GM23338 (cell line): ENCODE measurements around the gene GZF1. TPM values are rescaled to one million over a fixed set of nuclear protein-coding genes. Genes with fewer than 3 reads are reported as not detected.

Experiments used
- ATAC-seq: fragments of 200-7000 bp; cut with Tn5 transposase; 3 replicates; pipeline ENCODE4 v1.9.1; 2020
- DNase-seq: peaks from one replicate; pipeline ENCODE4 v3.0.0-alpha.2; 2015; ENCODE audit warnings: low spot score
- H2AFZ ChIP-seq: fragments of 200-600 bp; sonication (generic); 2 replicates; pipeline ENCODE4 v1.8.0; 2016; ENCODE audit warnings: antibody characterized with exemption, mild to moderate bottlenecking, moderate library complexity
- H3F3A ChIP-seq: fragments of 200-600 bp; sonication (generic); replicated peaks from 2 replicates; pipeline ENCODE4 v1.8.0; 2017; ENCODE audit warnings: antibody characterized with exemption, mixed run types, low read depth
- H3K27ac ChIP-seq: fragments of 200-600 bp; sonication (generic); 2 replicates; pipeline ENCODE4 v1.6.1; 2016; ENCODE audit warnings: low read depth
- H3K27me3 ChIP-seq: fragments of 200-600 bp; sonication (generic); 2 replicates; pipeline ENCODE4 v1.8.0; 2016; ENCODE audit warnings: mild to moderate bottlenecking, mixed run types, moderate library complexity; ENCODE audit not compliant: insufficient read depth
- H3K36me3 ChIP-seq: fragments of 200-600 bp; sonication (generic); 2 replicates; pipeline ENCODE4 v1.8.0; 2016; ENCODE audit warnings: mild to moderate bottlenecking; ENCODE audit not compliant: insufficient read depth
- H3K4me1 ChIP-seq: fragments of 200-600 bp; sonication (generic); 2 replicates; pipeline ENCODE4 v1.8.0; 2016; ENCODE audit warnings: mild to moderate bottlenecking, moderate library complexity; ENCODE audit not compliant: insufficient read depth
- H3K4me2 ChIP-seq: fragments of 200-600 bp; sonication (generic); 2 replicates; pipeline ENCODE4 v1.7.1; 2017; ENCODE audit warnings: mixed run types
- H3K4me3 ChIP-seq: fragments of 200-600 bp; sonication (generic); 2 replicates; pipeline ENCODE4 v1.6.1; 2016; ENCODE audit warnings: mixed run types
- H3K79me2 ChIP-seq: fragments of 200-600 bp; sonication (generic); replicated peaks from 2 replicates; pipeline ENCODE4 v1.8.0; 2017; ENCODE audit warnings: mild to moderate bottlenecking; ENCODE audit not compliant: insufficient read depth
- H3K9me2 ChIP-seq: fragments of 200-600 bp; sonication (generic); 2 replicates; pipeline ENCODE4 v1.8.0; 2017; ENCODE audit not compliant: insufficient read depth
- H4K20me1 ChIP-seq: fragments of 200-600 bp; sonication (generic); replicated peaks from 2 replicates; pipeline ENCODE4 v1.8.0; 2017; ENCODE audit warnings: mild to moderate bottlenecking; ENCODE audit not compliant: insufficient read depth
- H3K27ac Mint-ChIP-seq: 2 replicates; pipeline ENCODE4 v1.8.0; 2020; ENCODE audit warnings: inconsistent platforms, mild to moderate bottlenecking, moderate library complexity, mixed read lengths
- H3K27me3 Mint-ChIP-seq: 3 replicates; pipeline ENCODE4 v1.8.0; 2022; ENCODE audit warnings: low read depth, mild to moderate bottlenecking, moderate library complexity, mixed read lengths, inconsistent platforms; ENCODE audit not compliant: insufficient read depth, poor library complexity
- H3K36me3 Mint-ChIP-seq: 3 replicates; pipeline ENCODE4 v1.8.0; 2021; ENCODE audit warnings: low read depth, mild to moderate bottlenecking, inconsistent platforms, moderate library complexity, mixed read lengths
- H3K4me1 Mint-ChIP-seq: 3 replicates; pipeline ENCODE4 v1.8.0; 2020; ENCODE audit warnings: mild to moderate bottlenecking, inconsistent platforms, mixed read lengths
- H3K4me3 Mint-ChIP-seq: 3 replicates; pipeline ENCODE4 v1.8.0; 2021; ENCODE audit warnings: moderate library complexity, mild to moderate bottlenecking, inconsistent platforms, mixed read lengths
- H3K9me3 Mint-ChIP-seq: 3 replicates; pipeline ENCODE4 v1.8.0; 2020; ENCODE audit warnings: moderate library complexity, mild to moderate bottlenecking, inconsistent platforms, mixed read lengths
- CTCF ChIP-seq, 2 experiments: fragments of 200-600 bp in 1 of 2; sonication (generic) in 1 of 2; conservative IDR thresholded peaks; 2 replicates each; pipeline versions ENCODE4 v1.5.1 to v1.6.1; 2016 to 2017; ENCODE audit warnings: antibody characterized with exemption in 2 of 2, low read depth in 2 of 2, mild to moderate bottlenecking in 2 of 2, moderate library complexity in 1 of 2
- JUNB ChIP-seq: IDR thresholded peaks from one replicate; pipeline ENCODE4 v1.6.1; 2016; ENCODE audit warnings: antibody characterized with exemption; ENCODE audit not compliant: unreplicated experiment
- REST ChIP-seq: IDR thresholded peaks from one replicate; pipeline ENCODE4 v1.6.1; 2018; ENCODE audit warnings: antibody characterized with exemption; ENCODE audit not compliant: unreplicated experiment
- STAT1 ChIP-seq: IDR thresholded peaks from one replicate; pipeline ENCODE4 v1.6.1; 2016; ENCODE audit warnings: antibody characterized with exemption; ENCODE audit not compliant: unreplicated experiment
- polyA plus RNA-seq: library from polyadenylated mRNA; unstranded; fragments of >200 nt; fragmentation: Nextera tagmentation; extraction: Ambion mirVana; gene quantifications from 2 replicates; pipeline ENCODE4 v1.2.1, GENCODE V29; 2016
- total RNA-seq: library from RNA; depleted of rRNA; stranded (reverse); fragments of >200 nt; shearing (Covaris generic); gene quantifications from 2 replicates; pipeline ENCODE4 v1.2.3, GENCODE V29; 2014

Gene GZF1
- total and polyA plus RNA-seq, 2 experiments from 2014 or later, result 4.2 to 15.7 TPM

GRCh38 chr20:23399568-23400241 lies 37.7 kb downstream of the GZF1 start:
- Histone ChIP-seq H3K27me3 (no peaks in the 10 kb centered on the region), H3K4me2 (no peak overlapping the region), H3F3A (no peaks in the 10 kb centered on the region), H3K4me1 (no peaks in the 10 kb centered on the region), H2AFZ (no peak overlapping the region), H3K79me2 (peaks cover 43% of the 10 kb centered on the region), H4K20me1 (peaks cover 44% of the 10 kb centered on the region), H3K36me3 (peaks cover 4% of the 10 kb centered on the region; the same call in 1 of the 2 replicates), H3K4me3 (no peak overlapping the region), H3K27ac (no peak overlapping the region), H3K9me2 (no peaks in the 10 kb centered on the region)
- Mint-ChIP-seq H3K4me3 (no peak overlapping the region), H3K4me1 (peaks cover 5% of the 10 kb centered on the region), H3K9me3 (no peaks in the 10 kb centered on the region), H3K27ac (no peak overlapping the region), H3K36me3 (peaks cover 9% of the 10 kb centered on the region; the same call in 2 of the 3 replicates), H3K27me3 (peaks cover 2% of the 10 kb centered on the region)
- TF ChIP-seq REST (no peak), STAT1 (no peak)
- DNase-seq, result no peak
- ATAC-seq, result no peak

GRCh38 chr20:23401051-23401450 lies 39.1 kb downstream of the GZF1 start:
- TF ChIP-seq JUNB (no peak), CTCF (conservative IDR thresholded peaks at IDR 0.05; ENCODE audit: low read depth in 2 of 2) (no peak)
- H3K36me3 ChIP-seq, result no peaks in the 10 kb centered on the region
- peaks cover 2% of the 10 kb centered on the region for H3K27me3 Mint-ChIP-seq
- no peaks in the 10 kb centered on the region for H3F3A ChIP-seq
- no peaks in the 10 kb centered on the region for H3K4me1 ChIP-seq
- H3K9me3 Mint-ChIP-seq, result no peaks in the 10 kb centered on the region
- DNase-seq (no peak), ATAC-seq (no peak)
- peaks cover 54% of the 10 kb centered on the region for H3K79me2 ChIP-seq
- no peak overlapping the region for H2AFZ ChIP-seq
- H3K9me2 ChIP-seq, result no peaks in the 10 kb centered on the region
- H3K4me1 Mint-ChIP-seq, result peaks cover 5% of the 10 kb centered on the region
- peaks cover 3% of the 10 kb centered on the region; the same call in 2 of the 3 replicates for H3K36me3 Mint-ChIP-seq
- H3K4me3 ChIP-seq, result no peak overlapping the region
- no peaks in the 10 kb centered on the region for H3K27me3 ChIP-seq
- H3K4me2 ChIP-seq, result no peak overlapping the region
- H4K20me1 ChIP-seq, result peaks cover 53% of the 10 kb centered on the region
- H3K4me3 Mint-ChIP-seq, result no peak overlapping the region
- H3K27ac Mint-ChIP-seq, result no peak overlapping the region
- no peak overlapping the region for H3K27ac ChIP-seq
